HepG2 (cell line): Measurements from ENCODE around the gene TENM3.

Experiments
- CEBPB ChIP-seq: IDR thresholded peaks from 2 replicates; pipeline ENCODE4 v1.6.1; 2011; ENCODE audit warnings: low read depth, low read length, improper control_type of control experiment, borderline replicate concordance
- FOXA3 ChIP-seq: IDR thresholded peaks from 2 replicates; pipeline ENCODE4 v1.6.1; 2016; ENCODE audit warnings: missing genetic modification reagents, missing compliant biosample characterization
- ZNF660 ChIP-seq: sonication (generic); formaldehyde crosslinking; IDR thresholded peaks from 2 replicates; pipeline ENCODE4 v1.5.1; 2020; ENCODE audit warnings: mild to moderate bottlenecking, low read depth, missing genetic modification reagents, borderline replicate concordance
- TF ChIP-seq, protein P1 (sequence below): sonication (generic); formaldehyde crosslinking; IDR thresholded peaks from 2 replicates; pipeline ENCODE4 v1.5.0; 2020; ENCODE audit warnings: mild to moderate bottlenecking, missing genetic modification reagents, moderate library complexity

DNA sequence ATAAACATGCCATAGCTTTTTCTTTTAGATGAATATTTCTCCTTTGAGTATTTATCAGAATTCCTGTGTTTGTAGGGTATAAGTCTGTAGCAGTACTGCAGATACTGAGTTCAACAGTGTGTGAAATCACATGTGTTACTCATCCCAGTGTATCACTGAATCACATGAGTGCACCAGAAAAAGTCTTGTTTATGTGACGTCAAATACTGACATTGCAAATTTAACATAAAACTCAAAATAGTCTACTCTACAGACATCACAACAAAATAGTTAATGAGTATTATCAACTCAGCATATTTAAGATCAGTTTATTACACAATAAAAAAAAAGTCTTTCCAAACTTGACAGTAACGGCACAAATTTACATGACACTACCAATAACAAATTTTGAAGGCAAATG is 452.6 kb downstream of the TENM3 start:
- TF ChIP-seq ZNF660 (CRISPR knock-in tag), result no peak
- no peak for TF ChIP-seq CEBPB
- TF ChIP-seq FOXA3 (CRISPR knock-in tag), result no peak
- TF ChIP-seq, protein P1, sequence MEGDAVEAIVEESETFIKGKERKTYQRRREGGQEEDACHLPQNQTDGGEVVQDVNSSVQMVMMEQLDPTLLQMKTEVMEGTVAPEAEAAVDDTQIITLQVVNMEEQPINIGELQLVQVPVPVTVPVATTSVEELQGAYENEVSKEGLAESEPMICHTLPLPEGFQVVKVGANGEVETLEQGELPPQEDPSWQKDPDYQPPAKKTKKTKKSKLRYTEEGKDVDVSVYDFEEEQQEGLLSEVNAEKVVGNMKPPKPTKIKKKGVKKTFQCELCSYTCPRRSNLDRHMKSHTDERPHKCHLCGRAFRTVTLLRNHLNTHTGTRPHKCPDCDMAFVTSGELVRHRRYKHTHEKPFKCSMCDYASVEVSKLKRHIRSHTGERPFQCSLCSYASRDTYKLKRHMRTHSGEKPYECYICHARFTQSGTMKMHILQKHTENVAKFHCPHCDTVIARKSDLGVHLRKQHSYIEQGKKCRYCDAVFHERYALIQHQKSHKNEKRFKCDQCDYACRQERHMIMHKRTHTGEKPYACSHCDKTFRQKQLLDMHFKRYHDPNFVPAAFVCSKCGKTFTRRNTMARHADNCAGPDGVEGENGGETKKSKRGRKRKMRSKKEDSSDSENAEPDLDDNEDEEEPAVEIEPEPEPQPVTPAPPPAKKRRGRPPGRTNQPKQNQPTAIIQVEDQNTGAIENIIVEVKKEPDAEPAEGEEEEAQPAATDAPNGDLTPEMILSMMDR, result no peak
